Thoracic aorta (tissue), 2 donors: ENCODE data around the gene BCAR3. TPM values are rescaled to one million over a fixed set of nuclear protein-coding genes. Genes with fewer than 3 reads are reported as not detected.

ENCODE experiments used
- ATAC-seq: fragments of 150-250 bp; one replicate; pipeline ENCODE4 v1.8.0; 2017; ENCODE audit warnings: low read depth; ENCODE audit not compliant: insufficient number of reproducible peaks, low FRiP score
- DNase-seq: peaks from one replicate; pipeline ENCODE4 v3.0.0-alpha.2; 2020; ENCODE audit warnings: low spot score
- H3K27ac ChIP-seq, 2 donors: fragments of 200-600 bp; sonication (generic); 1 replicate in 1 of 2; 2 replicates in 1 of 2; pipeline ENCODE4 v1.5.1; 2016; ENCODE audit warnings: mild to moderate bottlenecking in 2 of 2, moderate library complexity in 2 of 2
- H3K27me3 ChIP-seq: fragments of 200-600 bp; sonication (generic); replicated peaks from 2 replicates; pipeline ENCODE4 v1.6.0; 2016; ENCODE audit warnings: mild to moderate bottlenecking; ENCODE audit not compliant: insufficient read depth
- H3K36me3 ChIP-seq: fragments of 200-600 bp; sonication (generic); one replicate; pipeline ENCODE4 v1.5.1; 2016
- H3K4me1 ChIP-seq, 2 donors: fragments of 200-600 bp; sonication (generic); 1 replicate in 1 of 2; 2 replicates in 1 of 2; pipeline versions ENCODE4 v1.5.1 to v1.6.0; 2016; ENCODE audit warnings: low read depth in 2 of 2, mild to moderate bottlenecking in 1 of 2; ENCODE audit not compliant: control insufficient read depth in 1 of 2
- H3K4me3 ChIP-seq: fragments of 200-600 bp; sonication (generic); 2 replicates; pipeline ENCODE4 v1.5.1; 2016; ENCODE audit warnings: mild to moderate bottlenecking
- H3K9me3 ChIP-seq: fragments of 200-600 bp; sonication (generic); 2 replicates; pipeline ENCODE4 v1.5.1; 2016
- CTCF ChIP-seq: fragments of 200-600 bp; sonication (generic); IDR thresholded peaks from one replicate; pipeline ENCODE4 v1.5.1; 2019; ENCODE audit warnings: antibody characterized with exemption
- total RNA-seq, 2 donors: library from RNA; depleted of rRNA; stranded (reverse); fragments of >200 nt; gene quantifications; one replicate each; pipeline versions ENCODE4 v1.1.0 to v1.2.3, GENCODE V29; 2016

The BCAR3 gene
- total RNA-seq, 2 donors from 2014 or later, result 26.7 to 36.3 TPM

GRCh38 chr1:93617670-93618499 is 63.8 kb downstream of the BCAR3 start:
- no peak for DNase-seq
- Histone ChIP-seq H3K27ac (peak overlapping the region; percentile 53 to 80), H3K27me3 (no peaks in the 10 kb centered on the region)

GRCh38 chr1:93616996-93617669 is 64.5 kb downstream of the BCAR3 start:
- Histone ChIP-seq H3K27ac (peak overlapping the region; percentile 53 to 80), H3K36me3 (no peaks in the 10 kb centered on the region), H3K4me1 (peaks cover 41 to 54% of the 10 kb centered on the region in 2 donors), H3K4me3 (no peak overlapping the region), H3K27me3 (no peaks in the 10 kb centered on the region), H3K9me3 (no peaks in the 10 kb centered on the region)
- DNase-seq (peak; percentile 71), ATAC-seq (peak; percentile 59)
- TF ChIP-seq CTCF, result no peak

More at GRCh38 chr1:93617670-93618499, 63.8 kb downstream of the BCAR3 start:
- no peaks in the 10 kb centered on the region for H3K36me3 ChIP-seq
- H3K9me3 ChIP-seq, result no peaks in the 10 kb centered on the region
- TF ChIP-seq CTCF, result no peak
- H3K4me1 ChIP-seq, result peaks cover 36 to 54% of the 10 kb centered on the region in 2 donors
- no peak overlapping the region for H3K4me3 ChIP-seq
- no peak for ATAC-seq

- ATAC-seq (peak; percentile 23), DNase-seq (no peak)
- Histone ChIP-seq H3K36me3 (no peaks in the 10 kb centered on the region), H3K4me1 (peaks cover 44 to 60% of the 10 kb centered on the region in 2 donors), H3K9me3 (no peaks in the 10 kb centered on the region), H3K27me3 (no peaks in the 10 kb centered on the region), H3K4me3 (no peak overlapping the region), H3K27ac (peak overlapping the region; percentile 53 to 80)
- no peak for TF ChIP-seq CTCF
Measured at GRCh38 chr1:93616221-93616995, 65.2 kb downstream of the BCAR3 start.

GRCh38 chr1:93615582-93616150 is 66.0 kb downstream of the BCAR3 start:
- ATAC-seq, result no peak
- Histone ChIP-seq H3K36me3 (no peaks in the 10 kb centered on the region), H3K4me1 (peaks cover 49 to 68% of the 10 kb centered on the region in 2 donors), H3K9me3 (no peaks in the 10 kb centered on the region), H3K27ac (peak overlapping the region; percentile 53 to 80), H3K27me3 (no peaks in the 10 kb centered on the region), H3K4me3 (no peak overlapping the region)
- no peak for DNase-seq
- no peak for TF ChIP-seq CTCF
